ENCODE data around the gene CNBP.
"Not testable (repeated sequence)": the region's sequence is repeated elsewhere in the genome, so short reads cannot be mapped to it uniquely, and the experiment has no call there.

Gene CNBP

GRCh38 chr3:129183569-129184395, at the start of gene CNBP:
TSS of gene CNBP (minus strand) at chr3:129183896. CDS start at chr3:129171757, 12,139 bp downstream.
- peak; percentile 75 to 91 (median 82) for DNase-seq (ENCODE audit: low read depth in 4 of 4, low spot score in 1 of 4)

GRCh38 chr3:129231331-129232119, 47.8 kb upstream of the CNBP start:
- no peak for DNase-seq (ENCODE audit: low read depth in 4 of 4, low spot score in 1 of 4)

- no peak for DNase-seq (ENCODE audit: low read depth in 4 of 4, low spot score in 1 of 4)
These were observed 46.8 kb upstream of the CNBP start for GRCh38 chr3:129230311-129231019.

GRCh38 chr3:129228891-129229585, 45.3 kb upstream of the CNBP start:
- no peak for DNase-seq (ENCODE audit: low read depth in 4 of 4, low spot score in 1 of 4)

- no peak for DNase-seq (ENCODE audit: low read depth in 4 of 4, low spot score in 1 of 4)
These were observed 42.7 kb upstream of the CNBP start for GRCh38 chr3:129226374-129226773.

- no peak for DNase-seq (ENCODE audit: low read depth in 4 of 4, low spot score in 1 of 4)
These were observed 41.3 kb upstream of the CNBP start for GRCh38 chr3:129224984-129225393.

GRCh38 chr3:129224387-129224786, 40.7 kb upstream of the CNBP start:
- not testable (repeated sequence) for DNase-seq (ENCODE audit: low read depth in 4 of 4, low spot score in 1 of 4)

GRCh38 chr3:129218742-129219141, 35.0 kb upstream of the CNBP start:
- no peak for DNase-seq (ENCODE audit: low read depth in 4 of 4, low spot score in 1 of 4)

GRCh38 chr3:129213238-129213637, 29.5 kb upstream of the CNBP start:
- DNase-seq (ENCODE audit: low read depth in 4 of 4, low spot score in 1 of 4) = no peak

GRCh38 chr3:129211772-129212171, 28.1 kb upstream of the CNBP start:
- DNase-seq (ENCODE audit: low read depth in 4 of 4, low spot score in 1 of 4) = no peak

- DNase-seq (ENCODE audit: low read depth in 4 of 4, low spot score in 1 of 4) = no peak
These were observed 27.6 kb upstream of the CNBP start for GRCh38 chr3:129211345-129211744.

- DNase-seq (ENCODE audit: low read depth in 4 of 4, low spot score in 1 of 4) = no peak
These were observed 23.8 kb upstream of the CNBP start for GRCh38 chr3:129207479-129207878.

GRCh38 chr3:129205109-129205832, 21.6 kb upstream of the CNBP start:
- DNase-seq (ENCODE audit: low read depth in 4 of 4, low spot score in 1 of 4) = no peak

- DNase-seq (ENCODE audit: low read depth in 4 of 4, low spot score in 1 of 4) = no peak
These were observed 20.8 kb upstream of the CNBP start for GRCh38 chr3:129204473-129204872.

GRCh38 chr3:129199366-129199765, 15.7 kb upstream of the CNBP start:
- DNase-seq (ENCODE audit: low read depth in 4 of 4, low spot score in 1 of 4) = no peak

- DNase-seq (ENCODE audit: low read depth in 4 of 4, low spot score in 1 of 4) = no peak
These were observed 13.6 kb upstream of the CNBP start for GRCh38 chr3:129197321-129197720.

- no peak for DNase-seq (ENCODE audit: low read depth in 4 of 4, low spot score in 1 of 4)
These were observed 12.9 kb upstream of the CNBP start for GRCh38 chr3:129196601-129197000.

- no peak for DNase-seq (ENCODE audit: low read depth in 4 of 4, low spot score in 1 of 4)
These were observed 12.1 kb upstream of the CNBP start for GRCh38 chr3:129195731-129196256.

GRCh38 chr3:129189793-129190192, 6.1 kb upstream of the CNBP start:
- DNase-seq (ENCODE audit: low read depth in 4 of 4, low spot score in 1 of 4) = not testable (repeated sequence)

GRCh38 chr3:129187857-129188256, 4.2 kb upstream of the CNBP start:
- no peak for DNase-seq (ENCODE audit: low read depth in 4 of 4, low spot score in 1 of 4)
